ENCODE data around the gene TSPAN7. TPM values are rescaled to one million over a fixed set of nuclear protein-coding genes. Genes with fewer than 3 reads are reported as not detected.

TSPAN7 gene
- total RNA-seq, 2 donors from 2014 or later: 6.2 to 15.1 TPM

GRCh38 chrX:38656350-38656915 is 95.1 kb downstream of the TSPAN7 start:
- no peak for DNase-seq
- H3K36me3 ChIP-seq (ENCODE audit: control insufficient read depth, insufficient read depth, low read length): no peaks in the 10 kb centered on the region
- Mint-ChIP-seq H3K9me3 (peaks cover 37% of the 10 kb centered on the region), H3K4me1 (peaks cover 5% of the 10 kb centered on the region), H3K27ac (no peak overlapping the region), H3K36me3 (ENCODE audit: low read depth) (no peaks in the 10 kb centered on the region), H3K4me3 (no peak overlapping the region), H3K27me3 (ENCODE audit: insufficient read depth) (no peaks in the 10 kb centered on the region)
- WGBS, 2 experiments (ENCODE audit: insufficient coverage in 1 of 2, insufficient read length in 1 of 2): 80% methylated on average over 1 to 4 of the region's 4 CpGs
- H3K27ac ChIP-seq (ENCODE audit: low read depth, low read length): no peak overlapping the region
- H3K9me3 ChIP-seq (ENCODE audit: control insufficient read depth, low read length): no peaks in the 10 kb centered on the region
- H3K27me3 ChIP-seq (ENCODE audit: control insufficient read depth, insufficient read depth, low read length, poor library complexity, severe bottlenecking): no peaks in the 10 kb centered on the region
- no peak overlapping the region for H3K4me3 ChIP-seq (ENCODE audit: low read length)
- TF ChIP-seq CTCF (conservative IDR thresholded peaks at IDR 0.05): no peak
- no peaks in the 10 kb centered on the region for H3K4me1 ChIP-seq (ENCODE audit: control insufficient read depth, insufficient read depth, low read length)
- H3K9ac ChIP-seq (ENCODE audit: extremely low read depth, low read length, poor library complexity, severe bottlenecking): no peak overlapping the region

DNA sequence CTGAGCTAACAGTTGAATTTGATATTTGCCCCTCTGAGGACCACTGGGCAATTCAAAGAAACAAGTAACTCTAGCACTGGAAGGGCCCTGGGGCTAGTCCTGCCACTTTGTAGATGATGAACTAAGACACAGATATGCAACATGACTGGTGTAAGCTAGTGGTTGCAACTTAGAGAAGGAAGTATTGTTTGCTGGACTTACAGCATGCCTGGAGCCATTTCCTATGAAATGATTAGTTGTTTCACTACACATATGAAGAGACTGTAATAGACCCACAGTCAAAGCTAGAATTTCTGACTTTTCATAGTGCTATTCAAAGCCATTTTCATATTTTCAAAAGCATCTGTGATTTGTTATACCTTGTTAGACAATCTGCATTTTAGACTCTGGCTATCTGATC is 96.2 kb downstream of the TSPAN7 start:
- Mint-ChIP-seq H3K9me3 (peaks cover 35% of the 10 kb centered on the region), H3K27me3 (ENCODE audit: insufficient read depth) (no peaks in the 10 kb centered on the region), H3K27ac (no peak overlapping the region), H3K4me1 (peaks cover 12% of the 10 kb centered on the region), H3K36me3 (ENCODE audit: low read depth) (no peaks in the 10 kb centered on the region), H3K4me3 (no peak overlapping the region)
- no peak overlapping the region for H3K27ac ChIP-seq (ENCODE audit: low read depth, low read length)
- H3K9me3 ChIP-seq (ENCODE audit: control insufficient read depth, low read length): no peaks in the 10 kb centered on the region
- H3K27me3 ChIP-seq (ENCODE audit: control insufficient read depth, insufficient read depth, low read length, poor library complexity, severe bottlenecking): no peaks in the 10 kb centered on the region
- H3K4me1 ChIP-seq (ENCODE audit: control insufficient read depth, insufficient read depth, low read length): no peaks in the 10 kb centered on the region
- no peak for TF ChIP-seq CTCF (conservative IDR thresholded peaks at IDR 0.05)
- H3K9ac ChIP-seq (ENCODE audit: extremely low read depth, low read length, poor library complexity, severe bottlenecking): no peak overlapping the region
- no peaks in the 10 kb centered on the region for H3K36me3 ChIP-seq (ENCODE audit: control insufficient read depth, insufficient read depth, low read length)
- DNase-seq: no peak
- H3K4me3 ChIP-seq (ENCODE audit: low read length): no peak overlapping the region

GRCh38 chrX:38660395-38661102 is 99.2 kb downstream of the TSPAN7 start:
- Mint-ChIP-seq H3K4me1 (peaks cover 7% of the 10 kb centered on the region), H3K4me3 (no peak overlapping the region), H3K36me3 (ENCODE audit: low read depth) (no peaks in the 10 kb centered on the region), H3K9me3 (peaks cover 26% of the 10 kb centered on the region), H3K27ac (no peak overlapping the region), H3K27me3 (ENCODE audit: insufficient read depth) (no peaks in the 10 kb centered on the region)
- H3K27ac ChIP-seq (ENCODE audit: low read depth, low read length): no peak overlapping the region
- H3K9ac ChIP-seq (ENCODE audit: extremely low read depth, low read length, poor library complexity, severe bottlenecking): no peak overlapping the region
- TF ChIP-seq CTCF (conservative IDR thresholded peaks at IDR 0.05): no peak
- H3K36me3 ChIP-seq (ENCODE audit: control insufficient read depth, insufficient read depth, low read length): no peaks in the 10 kb centered on the region
- H3K27me3 ChIP-seq (ENCODE audit: control insufficient read depth, insufficient read depth, low read length, poor library complexity, severe bottlenecking): no peaks in the 10 kb centered on the region
- DNase-seq: no peak
- H3K9me3 ChIP-seq (ENCODE audit: control insufficient read depth, low read length): no peaks in the 10 kb centered on the region
- H3K4me1 ChIP-seq (ENCODE audit: control insufficient read depth, insufficient read depth, low read length): no peaks in the 10 kb centered on the region
- 98% methylated on average over 6 of the region's 6 CpGs; no CpG with 5 or more reads in 1 of the 2 experiments for WGBS, 2 experiments (ENCODE audit: insufficient coverage in 1 of 2, insufficient read length in 1 of 2)
- H3K4me3 ChIP-seq (ENCODE audit: low read length): no peak overlapping the region
